T follicular helper cell (primary cell): Measurements from ENCODE around the gene KLK2.

Experiments used
- DNase-seq: peaks from one replicate; pipeline ENCODE4 v3.0.0-alpha.2; 2020; ENCODE audit warnings: low read depth

The KLK2 gene

DNA sequence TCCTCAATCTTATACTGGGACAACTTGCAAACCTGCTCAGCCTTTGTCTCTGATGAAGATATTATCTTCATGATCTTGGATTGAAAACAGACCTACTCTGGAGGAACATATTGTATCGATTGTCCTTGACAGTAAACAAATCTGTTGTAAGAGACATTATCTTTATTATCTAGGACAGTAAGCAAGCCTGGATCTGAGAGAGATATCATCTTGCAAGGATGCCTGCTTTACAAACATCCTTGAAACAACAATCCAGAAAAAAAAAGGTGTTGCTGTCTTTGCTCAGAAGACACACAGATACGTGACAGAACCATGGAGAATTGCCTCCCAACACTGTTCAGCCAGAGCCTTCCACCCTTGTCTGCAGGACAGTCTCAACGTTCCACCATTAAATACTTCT lies 22.5 kb upstream of the KLK2 start:
- no peak for DNase-seq

DNA sequence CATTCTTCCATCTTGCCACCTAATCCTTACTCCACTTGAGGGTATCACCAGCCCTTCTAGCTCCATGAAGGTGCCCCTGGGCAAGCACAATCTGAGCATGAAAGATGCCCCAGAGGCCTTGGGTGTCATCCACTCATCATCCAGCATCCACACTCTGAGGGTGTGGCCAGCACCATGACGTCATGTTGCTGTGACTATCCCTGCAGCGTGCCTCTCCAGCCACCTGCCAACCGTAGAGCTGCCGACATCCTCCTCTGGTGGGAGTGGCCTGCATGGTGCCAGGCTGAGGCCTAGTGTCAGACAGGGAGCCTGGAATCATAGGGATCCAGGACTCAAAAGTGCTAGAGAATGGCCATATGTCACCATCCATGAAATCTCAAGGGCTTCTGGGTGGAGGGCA lies 21.6 kb upstream of the KLK2 start:
- no peak for DNase-seq

- DNase-seq: no peak
Observed at GRCh38 chr19:50854636-50855410, 18.4 kb upstream of the KLK2 start, which contains the start of gene KLK3. KLK3 (plus strand) TSS chr19:50854915; CDS start chr19:50854956, 41 bp downstream.

- no peak for DNase-seq
Observed at GRCh38 chr19:50857366-50857765, 15.9 kb upstream of the KLK2 start.

GRCh38 chr19:50858886-50859285 lies 14.4 kb upstream of the KLK2 start:
- no peak for DNase-seq

DNA sequence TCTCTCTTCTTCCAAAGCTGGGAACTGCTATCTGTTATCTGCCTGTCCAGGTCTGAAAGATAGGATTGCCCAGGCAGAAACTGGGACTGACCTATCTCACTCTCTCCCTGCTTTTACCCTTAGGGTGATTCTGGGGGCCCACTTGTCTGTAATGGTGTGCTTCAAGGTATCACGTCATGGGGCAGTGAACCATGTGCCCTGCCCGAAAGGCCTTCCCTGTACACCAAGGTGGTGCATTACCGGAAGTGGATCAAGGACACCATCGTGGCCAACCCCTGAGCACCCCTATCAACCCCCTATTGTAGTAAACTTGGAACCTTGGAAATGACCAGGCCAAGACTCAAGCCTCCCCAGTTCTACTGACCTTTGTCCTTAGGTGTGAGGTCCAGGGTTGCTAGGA lies 13.4 kb upstream of the KLK2 start:
- no peak for DNase-seq

DNA sequence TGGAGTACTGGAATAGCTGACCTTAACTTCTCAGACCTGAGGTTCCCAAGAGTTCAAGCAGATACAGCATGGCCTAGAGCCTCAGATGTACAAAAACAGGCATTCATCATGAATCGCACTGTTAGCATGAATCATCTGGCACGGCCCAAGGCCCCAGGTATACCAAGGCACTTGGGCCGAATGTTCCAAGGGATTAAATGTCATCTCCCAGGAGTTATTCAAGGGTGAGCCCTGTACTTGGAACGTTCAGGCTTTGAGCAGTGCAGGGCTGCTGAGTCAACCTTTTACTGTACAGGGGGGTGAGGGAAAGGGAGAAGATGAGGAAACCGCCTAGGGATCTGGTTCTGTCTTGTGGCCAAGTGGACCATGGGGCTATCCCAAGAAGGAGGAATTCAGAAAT lies 12.2 kb upstream of the KLK2 start:
- no peak for DNase-seq

DNA sequence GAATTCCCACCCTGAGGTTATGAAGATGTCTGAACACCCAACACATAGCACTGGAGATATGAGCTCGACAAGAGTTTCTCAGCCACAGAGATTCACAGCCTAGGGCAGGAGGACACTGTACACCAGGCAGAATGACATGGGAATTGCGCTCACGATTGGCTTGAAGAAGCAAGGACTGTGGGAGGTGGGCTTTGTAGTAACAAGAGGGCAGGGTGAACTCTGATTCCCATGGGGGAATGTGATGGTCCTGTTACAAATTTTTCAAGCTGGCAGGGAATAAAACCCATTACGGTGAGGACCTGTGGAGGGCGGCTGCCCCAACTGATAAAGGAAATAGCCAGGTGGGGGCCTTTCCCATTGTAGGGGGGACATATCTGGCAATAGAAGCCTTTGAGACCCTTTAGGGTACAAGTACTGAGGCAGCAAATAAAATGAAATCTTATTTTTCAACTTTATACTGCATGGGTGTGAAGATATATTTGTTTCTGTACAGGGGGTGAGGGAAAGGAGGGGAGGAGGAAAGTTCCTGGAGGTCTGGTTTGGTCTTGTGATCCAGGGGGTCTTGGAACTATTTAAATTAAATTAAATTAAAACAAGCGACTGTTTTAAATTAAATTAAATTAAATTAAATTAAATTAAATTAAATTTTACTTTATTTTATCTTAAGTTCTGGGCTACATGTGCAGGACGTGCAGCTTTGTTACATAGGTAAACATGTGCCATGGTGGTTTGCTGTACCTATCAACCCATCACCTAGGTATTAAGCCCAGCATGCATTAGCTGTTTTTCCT lies 11.5 kb upstream of the KLK2 start:
- DNase-seq: no peak

DNA sequence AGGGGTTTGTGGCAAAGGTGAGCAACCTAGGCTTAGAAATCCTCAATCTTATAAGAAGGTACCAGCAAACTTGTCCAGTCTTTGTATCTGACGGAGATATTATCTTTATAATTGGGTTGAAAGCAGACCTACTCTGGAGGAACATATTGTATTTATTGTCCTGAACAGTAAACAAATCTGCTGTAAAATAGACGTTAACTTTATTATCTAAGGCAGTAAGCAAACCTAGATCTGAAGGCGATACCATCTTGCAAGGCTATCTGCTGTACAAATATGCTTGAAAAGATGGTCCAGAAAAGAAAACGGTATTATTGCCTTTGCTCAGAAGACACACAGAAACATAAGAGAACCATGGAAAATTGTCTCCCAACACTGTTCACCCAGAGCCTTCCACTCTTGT lies 3.8 kb upstream of the KLK2 start:
- DNase-seq: no peak

GRCh38 chr19:50870417-50871089 lies 2.7 kb upstream of the KLK2 start:
- no peak for DNase-seq

DNA sequence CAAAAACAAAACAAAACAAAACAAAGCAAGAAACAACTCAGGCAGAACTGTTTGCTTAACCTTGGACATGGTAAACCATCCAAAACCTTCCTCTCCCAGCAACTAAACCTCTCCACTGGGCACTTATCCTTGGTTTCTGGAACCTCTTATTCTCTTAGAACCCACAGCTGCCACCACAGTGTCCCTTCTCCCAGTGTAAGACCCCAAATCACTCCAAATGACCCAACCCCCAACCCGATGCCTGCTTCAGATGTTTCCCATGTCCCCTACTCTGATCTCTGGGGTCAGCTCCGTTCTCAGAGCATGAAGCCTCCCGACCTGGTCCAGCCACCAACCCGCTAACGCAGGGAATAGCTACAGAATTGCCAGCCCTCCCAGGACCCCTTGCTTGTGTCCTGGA lies 972 bp downstream of the KLK2 start:
- no peak for DNase-seq

- DNase-seq: no peak
Observed at GRCh38 chr19:50875795-50876422, 2.7 kb downstream of the KLK2 start.

DNA sequence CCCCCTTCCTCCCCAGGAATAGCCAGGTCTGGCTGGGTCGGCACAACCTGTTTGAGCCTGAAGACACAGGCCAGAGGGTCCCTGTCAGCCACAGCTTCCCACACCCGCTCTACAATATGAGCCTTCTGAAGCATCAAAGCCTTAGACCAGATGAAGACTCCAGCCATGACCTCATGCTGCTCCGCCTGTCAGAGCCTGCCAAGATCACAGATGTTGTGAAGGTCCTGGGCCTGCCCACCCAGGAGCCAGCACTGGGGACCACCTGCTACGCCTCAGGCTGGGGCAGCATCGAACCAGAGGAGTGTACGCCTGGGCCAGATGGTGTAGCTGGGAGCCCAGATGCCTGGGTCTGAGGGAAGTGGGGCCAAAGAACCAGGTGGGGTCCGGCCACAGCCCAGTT lies 3.2 kb downstream of the KLK2 start:
- DNase-seq: no peak

- no peak for DNase-seq
Observed at GRCh38 chr19:50877338-50877737, 4.1 kb downstream of the KLK2 start.

DNA sequence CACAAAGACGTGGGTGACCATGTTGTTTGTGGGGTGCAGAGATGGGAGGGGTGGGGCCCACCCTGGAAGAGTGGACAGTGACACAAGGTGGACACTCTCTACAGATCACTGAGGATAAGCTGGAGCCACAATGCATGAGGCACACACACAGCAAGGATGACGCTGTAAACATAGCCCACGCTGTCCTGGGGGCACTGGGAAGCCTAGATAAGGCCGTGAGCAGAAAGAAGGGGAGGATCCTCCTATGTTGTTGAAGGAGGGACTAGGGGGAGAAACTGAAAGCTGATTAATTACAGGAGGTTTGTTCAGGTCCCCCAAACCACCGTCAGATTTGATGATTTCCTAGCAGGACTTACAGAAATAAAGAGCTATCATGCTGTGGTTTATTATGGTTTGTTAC lies 5.6 kb downstream of the KLK2 start:
- no peak for DNase-seq

GRCh38 chr19:50880241-50880640 lies 7.0 kb downstream of the KLK2 start:
- DNase-seq: no peak

DNA sequence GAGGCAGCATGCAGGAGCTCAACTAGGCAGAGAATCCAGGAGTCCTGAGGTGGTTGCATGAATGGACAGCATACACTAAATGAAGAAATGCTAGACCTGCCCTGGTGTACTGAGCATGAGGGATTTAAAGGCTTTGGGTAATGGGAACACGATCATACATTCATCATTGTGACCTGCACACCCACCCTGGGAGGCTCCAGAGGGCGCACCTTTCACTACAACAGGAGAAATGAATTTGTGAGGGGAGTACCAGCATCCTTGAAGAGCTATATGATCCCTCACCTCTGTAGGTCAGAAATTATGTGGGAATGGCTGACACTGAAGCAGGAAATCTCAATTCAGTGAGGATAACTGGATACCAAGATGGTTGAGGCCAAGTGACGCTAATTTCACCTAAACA lies 8.9 kb downstream of the KLK2 start:
- no peak for DNase-seq

DNA sequence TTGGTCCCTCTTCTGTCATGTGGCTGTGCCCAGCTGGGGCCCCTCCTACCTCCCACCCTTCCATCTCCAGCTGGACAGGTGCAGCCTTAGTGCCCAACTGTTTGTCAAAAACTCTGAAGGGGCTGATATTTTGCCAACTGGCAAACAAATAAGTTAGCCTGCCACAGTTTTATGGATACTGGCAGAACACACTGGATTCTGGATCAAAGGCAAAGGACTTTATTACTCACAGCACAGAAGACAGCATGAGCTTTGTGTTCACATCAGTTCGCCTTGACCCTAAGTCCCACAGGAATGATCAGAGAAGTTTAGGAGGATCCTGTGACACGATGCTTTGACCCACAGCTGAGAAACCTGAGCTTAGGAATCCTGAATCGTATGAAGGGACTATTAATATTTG lies 16.4 kb downstream of the KLK2 start:
- no peak for DNase-seq

DNA sequence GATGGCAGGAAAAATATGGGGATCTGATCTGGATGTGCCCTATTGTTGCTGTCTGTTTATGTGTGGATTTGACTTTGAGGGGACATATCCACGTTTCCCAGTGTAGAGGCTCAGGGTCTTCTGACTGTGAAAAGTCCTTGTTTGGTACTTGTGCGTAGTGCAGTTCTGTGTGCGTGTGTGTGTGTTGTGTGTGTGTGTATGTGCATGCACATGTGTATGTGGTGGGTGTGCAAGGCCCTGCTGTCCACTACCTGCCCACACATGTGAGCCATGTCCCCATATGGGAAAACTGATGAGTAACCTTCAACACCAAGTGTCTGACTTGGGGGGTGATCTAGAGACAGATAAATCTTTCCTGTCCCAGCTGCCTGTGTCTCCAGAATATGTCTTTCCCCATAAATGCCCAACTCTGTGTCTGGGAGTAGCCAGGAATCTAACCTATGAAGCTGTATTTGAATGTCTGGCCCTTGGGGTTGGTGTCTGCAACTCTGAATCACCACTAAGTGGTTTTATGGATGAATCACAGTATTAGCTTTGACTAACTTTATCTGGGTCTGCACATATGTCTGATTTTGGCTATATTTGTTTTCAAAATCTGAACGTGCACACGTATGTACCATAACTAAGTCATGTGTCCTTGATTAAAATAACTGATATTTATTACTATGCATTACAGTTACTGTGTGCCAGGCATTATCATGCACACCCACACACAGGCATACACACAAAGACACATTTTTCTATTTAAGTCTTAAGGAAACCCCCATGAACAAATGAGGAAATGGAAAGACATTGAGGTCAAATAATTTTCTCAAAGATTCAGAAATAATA lies 17.4 kb downstream of the KLK2 start:
- no peak for DNase-seq

DNA sequence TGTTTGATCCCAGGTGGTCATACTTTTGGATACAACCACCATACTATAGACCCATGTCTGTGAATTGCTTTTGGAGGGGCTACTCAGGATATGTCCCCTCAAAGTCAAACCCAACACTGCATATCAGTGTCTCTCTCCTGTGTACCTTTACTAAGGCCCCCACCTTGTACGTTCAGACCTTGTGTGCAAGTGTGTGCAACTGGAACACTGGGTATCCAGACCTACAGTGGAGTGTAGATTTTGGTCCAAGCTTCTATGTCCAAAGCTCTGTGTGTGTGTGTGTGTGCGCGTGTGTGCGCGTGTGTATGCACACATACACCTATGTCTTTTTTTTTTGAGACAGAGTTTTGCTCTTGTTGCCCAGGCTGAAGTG lies 18.0 kb downstream of the KLK2 start:
- DNase-seq: no peak

GRCh38 chr19:50893047-50893736 lies 20.0 kb downstream of the KLK2 start:
- DNase-seq: no peak
